ENCODE measurements around the gene MAML2. TPM values are rescaled to one million over a fixed set of nuclear protein-coding genes. Genes with fewer than 3 reads are reported as not detected.

MAML2 gene
- total RNA-seq, 4 donors from 2014 or later: 17.6 to 31.6 (median 25.8) TPM

DNA sequence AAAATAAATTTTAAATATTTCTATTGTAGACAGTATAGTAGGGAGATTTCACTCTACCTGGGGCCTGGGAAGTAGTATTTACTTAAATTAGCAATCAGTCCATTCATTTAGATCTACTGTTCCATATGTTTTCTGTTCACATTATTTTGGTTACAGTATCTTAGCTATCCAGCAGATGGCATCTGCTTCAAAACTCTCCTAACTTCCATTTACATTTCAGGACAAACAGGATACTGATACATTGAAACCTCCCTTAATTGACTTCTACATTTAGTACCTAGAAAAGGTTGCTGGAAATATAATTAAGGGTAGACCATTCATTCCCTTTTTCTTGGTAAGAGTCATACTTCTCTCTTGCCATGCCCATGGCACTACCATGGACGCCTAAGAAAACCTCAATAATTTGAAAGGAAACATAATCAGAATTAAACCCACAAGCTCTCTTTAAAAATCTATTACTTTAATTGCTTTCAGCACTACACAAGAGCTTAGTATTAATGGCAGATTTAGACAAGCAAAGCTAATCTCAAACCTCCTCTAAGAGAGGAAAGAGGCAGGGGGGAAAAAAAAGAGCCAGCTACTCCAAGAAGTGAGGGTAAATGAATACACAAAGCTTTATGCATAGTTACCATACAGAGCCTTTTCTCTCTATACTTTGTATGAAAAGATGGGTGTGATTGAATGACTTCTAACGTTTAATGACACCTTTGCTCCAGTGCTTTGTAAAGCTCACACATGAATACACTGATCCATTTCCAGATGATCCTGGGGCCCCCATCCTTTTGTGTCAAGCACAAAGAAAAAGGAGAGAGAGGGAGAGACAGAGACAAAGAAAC, 287.9 kb downstream of the MAML2 start:
- no peak overlapping the region for H3K4me3 ChIP-seq (ENCODE audit: low read depth, poor library complexity, severe bottlenecking)
- 34 to 35% methylated on average over 2 of the region's 2 CpGs for WGBS, 2 donors
- TF ChIP-seq POLR2A (IDR thresholded peaks at IDR 0.05): no peak
- TF ChIP-seq, protein P1, sequence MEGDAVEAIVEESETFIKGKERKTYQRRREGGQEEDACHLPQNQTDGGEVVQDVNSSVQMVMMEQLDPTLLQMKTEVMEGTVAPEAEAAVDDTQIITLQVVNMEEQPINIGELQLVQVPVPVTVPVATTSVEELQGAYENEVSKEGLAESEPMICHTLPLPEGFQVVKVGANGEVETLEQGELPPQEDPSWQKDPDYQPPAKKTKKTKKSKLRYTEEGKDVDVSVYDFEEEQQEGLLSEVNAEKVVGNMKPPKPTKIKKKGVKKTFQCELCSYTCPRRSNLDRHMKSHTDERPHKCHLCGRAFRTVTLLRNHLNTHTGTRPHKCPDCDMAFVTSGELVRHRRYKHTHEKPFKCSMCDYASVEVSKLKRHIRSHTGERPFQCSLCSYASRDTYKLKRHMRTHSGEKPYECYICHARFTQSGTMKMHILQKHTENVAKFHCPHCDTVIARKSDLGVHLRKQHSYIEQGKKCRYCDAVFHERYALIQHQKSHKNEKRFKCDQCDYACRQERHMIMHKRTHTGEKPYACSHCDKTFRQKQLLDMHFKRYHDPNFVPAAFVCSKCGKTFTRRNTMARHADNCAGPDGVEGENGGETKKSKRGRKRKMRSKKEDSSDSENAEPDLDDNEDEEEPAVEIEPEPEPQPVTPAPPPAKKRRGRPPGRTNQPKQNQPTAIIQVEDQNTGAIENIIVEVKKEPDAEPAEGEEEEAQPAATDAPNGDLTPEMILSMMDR (IDR thresholded peaks at IDR 0.05): no peak
- intact Hi-C loops (cut with DNase I; ENCODE audit: low total_unique reads): no loop called here
- DNase-seq (ENCODE audit: low spot score in 2 of 2): no peak

DNA sequence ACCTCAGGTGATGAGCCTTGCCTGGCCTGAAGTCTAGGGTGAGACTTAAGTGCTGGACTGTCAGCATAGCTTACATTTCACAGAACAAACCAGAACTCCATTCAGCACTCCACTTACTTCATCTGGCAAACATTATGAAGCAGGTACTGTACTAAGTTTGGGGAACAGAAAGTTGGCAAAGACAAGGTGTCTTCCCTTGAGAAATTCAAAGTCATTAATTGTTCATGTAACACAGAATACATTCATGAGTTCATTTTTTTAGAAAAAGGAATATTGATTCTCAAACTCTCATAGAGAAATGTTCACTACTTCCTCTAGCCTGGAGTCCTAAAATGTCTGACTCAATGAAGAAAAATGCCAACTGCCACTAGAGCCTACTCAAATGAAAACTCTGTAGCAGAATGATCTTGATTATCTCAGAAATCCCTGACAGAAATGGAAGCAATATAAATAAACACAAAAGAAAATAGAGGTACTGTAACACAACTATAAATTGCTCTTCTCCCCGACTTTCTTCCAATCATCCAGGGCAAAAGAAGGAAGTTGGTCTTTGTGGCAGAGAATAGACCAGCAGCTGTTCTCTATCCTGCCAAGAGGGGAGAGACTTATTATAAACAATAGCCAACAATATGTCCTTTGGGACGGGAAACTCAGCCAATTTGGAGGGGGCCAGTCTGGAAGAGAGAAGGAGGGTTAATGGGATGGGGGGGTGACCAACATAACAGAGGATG, 289.9 kb downstream of the MAML2 start:
- no peak for DNase-seq (ENCODE audit: low spot score in 2 of 2)
- H3K4me3 ChIP-seq (ENCODE audit: low read depth, poor library complexity, severe bottlenecking): no peak overlapping the region
- no peak for TF ChIP-seq POLR2A (IDR thresholded peaks at IDR 0.05)
- TF ChIP-seq, protein P1 (IDR thresholded peaks at IDR 0.05): no peak
- intact Hi-C loops (cut with DNase I; ENCODE audit: low total_unique reads): no loop called here
- 55 to 65% methylated on average over 2 of the region's 2 CpGs for WGBS, 2 donors

DNA sequence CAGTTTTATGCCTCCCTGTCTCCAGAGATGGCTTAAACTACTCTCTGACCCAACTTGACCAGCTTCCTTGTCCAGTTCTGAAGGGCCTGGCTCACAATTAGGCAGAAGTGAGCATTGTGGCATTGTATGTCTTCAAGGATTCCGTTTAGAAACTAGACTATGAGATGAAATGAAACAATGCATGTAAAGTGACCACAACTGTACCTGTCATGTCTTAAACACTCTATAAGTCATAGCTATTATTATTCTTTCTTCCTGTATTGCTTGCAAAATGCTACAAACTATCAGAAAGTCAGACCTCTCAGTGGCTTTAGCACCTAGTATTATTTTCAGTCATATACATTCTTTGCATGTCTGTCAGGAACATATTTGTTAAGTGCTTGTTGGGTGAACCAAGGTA, 291.2 kb downstream of the MAML2 start:
- no peak overlapping the region for H3K4me3 ChIP-seq (ENCODE audit: low read depth, poor library complexity, severe bottlenecking)
- no peak for DNase-seq (ENCODE audit: low spot score in 2 of 2)
- TF ChIP-seq, protein P1 (IDR thresholded peaks at IDR 0.05): no peak
- no peak for TF ChIP-seq POLR2A (IDR thresholded peaks at IDR 0.05)
- intact Hi-C loops (cut with DNase I; ENCODE audit: low total_unique reads): no loop called here
- 80 to 90% methylated on average over 1 of the region's 1 CpG for WGBS, 2 donors

DNA sequence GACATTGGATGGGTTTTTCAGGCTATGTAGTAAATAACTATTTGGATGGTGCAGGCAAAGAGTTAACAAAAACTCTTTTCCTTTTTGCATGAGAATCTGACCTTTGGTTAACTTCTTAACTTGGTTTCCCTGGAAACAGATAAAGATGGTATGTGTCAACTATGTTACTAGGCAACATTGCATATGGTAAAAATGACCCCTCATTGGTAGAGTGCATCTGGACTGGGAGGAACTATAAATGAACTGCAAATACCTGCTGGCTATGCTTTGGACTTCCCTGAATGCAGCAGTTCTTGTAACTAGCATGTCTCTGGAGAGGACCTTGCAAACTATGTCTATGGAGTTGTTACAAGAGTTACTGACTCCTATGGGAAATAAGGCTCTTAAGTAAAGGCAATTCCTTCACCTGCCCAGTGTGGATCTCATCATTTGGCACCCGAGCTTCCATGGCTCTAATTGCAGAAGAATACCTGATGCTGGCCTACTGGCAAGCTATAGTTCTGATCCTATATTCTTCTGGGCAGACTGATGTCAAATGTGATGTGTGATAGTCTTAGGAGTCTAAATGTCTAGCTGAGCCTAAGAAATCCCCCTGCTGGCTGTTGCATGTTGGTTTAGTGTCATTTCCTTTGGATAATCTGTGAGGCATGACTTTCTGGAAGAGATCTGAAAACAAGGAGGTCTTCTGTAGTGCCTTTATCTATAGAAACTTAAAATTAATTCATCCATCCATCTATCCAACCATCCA, 292.4 kb downstream of the MAML2 start:
- H3K4me3 ChIP-seq (ENCODE audit: low read depth, poor library complexity, severe bottlenecking): no peak overlapping the region
- WGBS, 2 donors: 100% methylated on average over 1 of the region's 1 CpG
- no peak for DNase-seq (ENCODE audit: low spot score in 2 of 2)
- no peak for TF ChIP-seq POLR2A (IDR thresholded peaks at IDR 0.05)
- TF ChIP-seq, protein P1 (IDR thresholded peaks at IDR 0.05): no peak
- intact Hi-C loops (cut with DNase I; ENCODE audit: low total_unique reads): no loop called here

DNA sequence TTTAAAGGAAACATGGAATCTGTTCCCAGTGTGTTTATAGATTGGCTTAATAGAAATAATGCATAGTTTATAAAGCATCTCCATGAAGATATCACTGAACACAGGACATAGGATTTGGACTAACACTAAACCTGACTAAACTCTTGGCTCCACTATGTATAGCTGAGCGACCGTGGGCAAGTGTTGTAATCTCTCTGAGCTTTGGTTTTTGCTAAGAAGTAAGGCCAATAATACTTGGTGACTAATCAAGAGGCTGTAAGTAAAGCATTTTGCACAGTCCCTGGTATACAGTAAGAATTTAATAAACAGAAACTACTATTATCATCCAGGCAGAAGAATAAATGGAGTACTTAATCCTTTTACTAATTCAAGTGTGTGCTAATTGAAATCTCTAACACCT, 293.6 kb downstream of the MAML2 start:
- 71 to 75% methylated on average over 2 of the region's 2 CpGs for WGBS, 2 donors
- intact Hi-C loops (cut with DNase I; ENCODE audit: low total_unique reads): loop anchor here (5.0 kb wide), 1 partner anchor 293 kb away; the partner anchor contains the start of gene MAML2
- DNase-seq (ENCODE audit: low spot score in 2 of 2): no peak
- TF ChIP-seq POLR2A (IDR thresholded peaks at IDR 0.05): no peak
- TF ChIP-seq, protein P1 (IDR thresholded peaks at IDR 0.05): no peak
- H3K4me3 ChIP-seq (ENCODE audit: low read depth, poor library complexity, severe bottlenecking): no peak overlapping the region
